IPS-15b (cell line): ENCODE results near the gene GNB1.
"Not testable (repeated sequence)": the region's sequence is repeated elsewhere in the genome, so short reads cannot be mapped to it uniquely, and the experiment has no call there.

Source experiments
- H3K27me3 ChIP-seq: one replicate; pipeline ENCODE4 v1.6.1; 2013; ENCODE audit warnings: low read length; ENCODE audit not compliant: control insufficient read depth, insufficient read depth
- H3K36me3 ChIP-seq: one replicate; pipeline ENCODE4 v1.6.1; 2013; ENCODE audit warnings: low read length; ENCODE audit not compliant: control insufficient read depth, insufficient read depth
- H3K4me1 ChIP-seq: one replicate; pipeline ENCODE4 v1.6.1; 2013; ENCODE audit warnings: mild to moderate bottlenecking, low read length; ENCODE audit not compliant: control insufficient read depth, insufficient read depth
- H3K4me3 ChIP-seq: one replicate; pipeline ENCODE4 v1.5.1; 2013; ENCODE audit warnings: low read depth, low read length
- H3K9ac ChIP-seq: one replicate; pipeline ENCODE4 v1.6.1; 2013; ENCODE audit warnings: low read depth, mild to moderate bottlenecking, low read length
- H3K9me3 ChIP-seq: one replicate; pipeline ENCODE4 v1.6.1; 2013; ENCODE audit warnings: mild to moderate bottlenecking, low read length; ENCODE audit not compliant: control insufficient read depth, insufficient read depth

Gene GNB1

DNA sequence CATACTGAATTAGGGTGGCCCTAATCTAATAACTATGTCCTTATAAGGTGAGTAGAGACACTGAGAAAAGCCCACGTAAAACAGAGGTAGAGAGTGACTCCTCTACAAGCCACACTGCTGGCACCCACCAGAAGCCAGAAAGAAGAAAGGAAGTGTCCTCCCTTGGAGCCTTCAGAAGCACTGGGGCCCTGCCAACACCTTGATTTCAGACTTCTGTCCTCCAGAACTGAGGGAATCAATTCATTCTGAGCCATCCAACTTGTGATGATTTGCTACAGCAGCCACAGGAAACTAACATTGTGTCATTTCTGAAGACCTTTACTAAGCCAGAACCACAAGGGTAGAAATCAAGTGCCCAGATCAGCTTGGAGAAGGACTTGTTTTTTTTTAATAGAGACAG is 15.0 kb downstream of the GNB1 start:
- Histone ChIP-seq H3K36me3 (peaks cover 14% of the 10 kb centered on the region), H3K4me3 (no peak overlapping the region), H3K9ac (no peak overlapping the region), H3K9me3 (no peaks in the 10 kb centered on the region), H3K4me1 (peaks cover 4% of the 10 kb centered on the region), H3K27me3 (no peaks in the 10 kb centered on the region)

DNA sequence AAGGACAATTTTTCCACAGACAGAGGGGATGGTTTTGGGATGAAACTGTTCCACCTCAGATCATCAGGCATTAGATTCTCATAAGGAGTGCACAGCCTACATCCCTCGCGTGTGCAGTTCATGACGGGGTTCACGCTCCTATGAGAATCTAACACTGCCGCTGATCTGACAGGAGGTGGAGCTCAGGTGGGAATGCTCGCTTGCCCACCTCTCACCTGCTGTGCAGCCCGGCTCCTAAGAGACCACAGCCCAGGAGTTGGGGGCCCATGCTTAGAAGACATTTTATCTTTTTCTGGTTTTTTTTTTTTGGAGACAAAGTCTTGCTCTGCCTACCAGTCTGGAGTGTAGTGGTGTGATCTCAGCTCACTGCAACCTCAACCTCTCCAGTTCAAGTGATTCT is 16.0 kb downstream of the GNB1 start:
- Histone ChIP-seq H3K36me3 (peaks cover 13% of the 10 kb centered on the region), H3K27me3 (no peaks in the 10 kb centered on the region), H3K4me1 (no peaks in the 10 kb centered on the region), H3K9me3 (no peaks in the 10 kb centered on the region), H3K4me3 (no peak overlapping the region), H3K9ac (no peak overlapping the region)

- H3K9me3 ChIP-seq: no peaks in the 10 kb centered on the region
- H3K27me3 ChIP-seq: no peaks in the 10 kb centered on the region
- H3K9ac ChIP-seq: no peak overlapping the region
- no peak overlapping the region for H3K4me3 ChIP-seq
- H3K4me1 ChIP-seq: no peaks in the 10 kb centered on the region
- peaks cover 11% of the 10 kb centered on the region for H3K36me3 ChIP-seq
These were observed 17.7 kb downstream of the GNB1 start for GRCh38 chr1:1873186-1873585.

DNA sequence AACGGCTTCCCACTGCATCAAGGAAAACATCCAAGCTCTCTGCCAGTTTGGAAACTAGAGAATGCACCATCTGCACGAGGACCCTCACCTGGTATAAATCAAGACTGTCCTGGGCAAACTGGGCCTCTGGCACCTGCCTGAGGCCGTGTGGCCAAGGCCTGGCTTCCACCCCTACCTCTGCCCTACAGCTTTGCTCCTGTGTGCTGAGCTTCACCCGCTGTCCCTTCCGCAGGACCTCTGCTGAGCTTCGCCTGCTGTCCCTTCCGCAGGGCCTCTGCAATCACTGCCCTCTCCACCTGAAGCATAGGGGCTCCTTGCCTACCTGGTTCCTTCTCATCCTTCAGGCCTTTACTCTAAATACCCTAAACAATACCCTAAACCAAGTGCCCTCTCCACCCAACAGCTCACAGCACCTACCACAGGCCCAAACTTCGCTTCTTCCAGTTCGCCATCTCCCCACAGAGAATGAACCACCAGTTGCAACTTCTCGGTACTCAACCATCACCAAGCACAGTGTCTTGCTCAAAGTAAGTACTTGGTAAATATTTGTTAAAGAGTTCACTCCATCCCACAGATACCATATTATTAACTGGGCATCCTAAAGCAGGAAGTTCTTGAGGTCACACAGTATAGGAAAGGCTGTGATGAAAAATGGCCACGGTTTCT is 18.4 kb downstream of the GNB1 start:
- Histone ChIP-seq H3K4me1 (no peaks in the 10 kb centered on the region), H3K27me3 (no peaks in the 10 kb centered on the region), H3K9ac (no peak overlapping the region), H3K4me3 (no peak overlapping the region), H3K36me3 (peaks cover 11% of the 10 kb centered on the region), H3K9me3 (no peaks in the 10 kb centered on the region)

- H3K4me3 ChIP-seq: no peak overlapping the region
- no peaks in the 10 kb centered on the region for H3K27me3 ChIP-seq
- H3K36me3 ChIP-seq: no peaks in the 10 kb centered on the region
- no peaks in the 10 kb centered on the region for H3K4me1 ChIP-seq
- H3K9ac ChIP-seq: no peak overlapping the region
- no peaks in the 10 kb centered on the region for H3K9me3 ChIP-seq
These were observed 21.4 kb downstream of the GNB1 start for GRCh38 chr1:1869469-1869868.

DNA sequence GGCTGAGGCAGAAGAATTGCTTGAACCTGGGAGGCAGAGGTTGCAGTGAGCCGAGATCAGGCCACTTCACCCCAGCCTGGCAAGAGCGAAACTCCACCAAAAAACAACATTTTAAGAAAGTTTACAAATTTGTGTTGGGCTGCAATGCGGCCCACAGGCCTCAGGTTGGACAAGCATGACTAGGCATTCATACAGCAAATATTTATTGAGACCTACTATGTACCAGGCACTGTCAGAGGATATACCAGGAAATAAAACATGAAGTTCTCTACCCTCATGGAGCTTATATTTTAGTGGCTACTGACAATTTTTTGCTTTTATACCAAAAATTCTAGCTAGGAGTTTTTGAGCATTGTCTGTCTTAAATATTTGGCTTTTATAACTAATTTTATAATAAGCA is 23.7 kb downstream of the GNB1 start:
- H3K27me3 ChIP-seq: no peaks in the 10 kb centered on the region
- no peak overlapping the region for H3K9ac ChIP-seq
- no peaks in the 10 kb centered on the region for H3K36me3 ChIP-seq
- no peak overlapping the region for H3K4me3 ChIP-seq
- no peaks in the 10 kb centered on the region for H3K9me3 ChIP-seq
- no peaks in the 10 kb centered on the region for H3K4me1 ChIP-seq

DNA sequence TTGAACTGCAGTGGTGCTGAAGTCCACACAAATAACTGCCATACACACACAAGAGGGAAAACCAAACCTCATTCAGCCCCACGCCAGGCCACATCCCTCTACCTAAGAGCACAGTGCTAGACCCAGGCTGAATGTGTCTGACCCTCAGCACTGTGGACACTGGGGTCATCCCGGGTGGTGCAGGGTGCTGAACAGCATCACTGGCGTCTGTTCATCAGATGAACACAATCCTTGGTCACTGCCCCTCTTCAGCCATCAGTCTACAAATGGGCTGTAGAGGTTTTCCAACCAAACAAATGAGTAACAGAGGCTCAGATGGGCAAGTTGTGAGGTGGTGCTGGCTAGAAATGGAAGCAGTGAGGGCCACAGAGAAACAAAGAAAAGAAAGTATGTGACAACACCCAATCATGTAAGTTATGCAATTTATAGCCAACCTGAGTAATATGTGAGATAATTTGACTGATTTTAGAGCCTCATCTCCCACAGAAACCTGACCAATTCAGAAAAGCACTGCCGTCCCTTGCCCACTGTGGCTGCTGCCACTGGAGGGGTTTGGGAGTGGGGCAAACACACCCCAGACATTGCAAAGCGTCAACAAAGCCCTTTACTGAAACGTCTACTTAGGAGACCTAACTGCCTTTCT is 27.9 kb downstream of the GNB1 start:
- H3K27me3 ChIP-seq: no peaks in the 10 kb centered on the region
- no peak overlapping the region for H3K4me3 ChIP-seq
- H3K4me1 ChIP-seq: peaks cover 3% of the 10 kb centered on the region
- H3K9ac ChIP-seq: no peak overlapping the region
- no peaks in the 10 kb centered on the region for H3K9me3 ChIP-seq
- no peaks in the 10 kb centered on the region for H3K36me3 ChIP-seq

GRCh38 chr1:1861761-1862310 is 29.1 kb downstream of the GNB1 start:
- H3K9ac ChIP-seq, H3K4me1 ChIP-seq, H3K36me3 ChIP-seq, H3K27me3 ChIP-seq, H3K4me3 ChIP-seq, H3K9me3 ChIP-seq: not testable (repeated sequence)

GRCh38 chr1:1861339-1861730 is 29.6 kb downstream of the GNB1 start:
- Histone ChIP-seq H3K4me3 (no peak overlapping the region), H3K9ac (no peak overlapping the region), H3K9me3 (no peaks in the 10 kb centered on the region), H3K36me3 (no peaks in the 10 kb centered on the region), H3K27me3 (no peaks in the 10 kb centered on the region), H3K4me1 (peaks cover 3% of the 10 kb centered on the region)

GRCh38 chr1:1859970-1860697 is 30.8 kb downstream of the GNB1 start:
- H3K9me3 ChIP-seq, H3K36me3 ChIP-seq, H3K9ac ChIP-seq, H3K4me1 ChIP-seq, H3K4me3 ChIP-seq, H3K27me3 ChIP-seq: not testable (repeated sequence)

DNA sequence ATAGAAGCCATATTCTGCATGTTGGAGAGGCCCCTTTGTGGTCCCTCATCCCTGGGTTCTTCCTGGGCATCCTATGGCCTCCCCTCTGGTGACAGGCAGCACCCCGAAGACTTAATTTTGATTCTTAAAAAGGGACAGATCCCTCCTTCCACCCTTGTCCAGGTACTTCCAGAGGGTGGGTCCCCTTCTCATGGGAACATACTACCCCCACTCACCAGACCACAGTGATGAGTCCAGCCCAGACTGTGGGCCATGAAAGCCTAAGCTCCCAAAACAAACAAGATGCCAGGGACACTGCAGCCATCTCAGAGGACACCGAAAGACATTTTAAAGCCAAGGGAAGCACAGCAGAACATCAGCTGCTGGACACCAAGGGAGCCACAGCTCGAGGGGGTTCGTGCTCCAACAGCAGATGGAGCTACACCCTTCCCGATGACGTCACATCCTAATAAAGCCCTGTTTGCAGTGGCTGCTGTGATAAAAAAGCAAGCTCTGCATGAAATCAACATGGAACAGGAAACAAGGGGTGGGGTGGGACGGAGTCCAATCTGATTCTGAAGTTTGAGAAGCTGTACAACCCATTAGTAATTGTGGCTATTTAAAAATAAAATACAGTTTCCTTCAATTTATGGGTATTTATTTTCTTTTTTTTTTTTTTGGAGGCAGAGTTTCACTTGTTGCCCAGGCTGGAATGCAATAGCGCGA is 32.4 kb downstream of the GNB1 start:
- Histone ChIP-seq H3K36me3 (no peaks in the 10 kb centered on the region), H3K4me3 (no peak overlapping the region), H3K9ac (no peak overlapping the region), H3K9me3 (no peaks in the 10 kb centered on the region), H3K4me1 (peaks cover 5% of the 10 kb centered on the region), H3K27me3 (no peaks in the 10 kb centered on the region)
